Upper lobe of left lung (tissue), 6 donors: ENCODE data around the gene THOC5. TPM values are rescaled to one million over a fixed set of nuclear protein-coding genes. Genes with fewer than 3 reads are reported as not detected.
"Not testable (repeated sequence)": the region's sequence is repeated elsewhere in the genome, so short reads cannot be mapped to it uniquely, and the experiment has no call there.

Experiments used
- ATAC-seq, 2 donors: fragments of 200-7000 bp; cut with Tn5 transposase; one replicate each; pipeline ENCODE4 v1.9.1; 2022; ENCODE audit warnings: mild to moderate bottlenecking in 2 of 2, moderate library complexity in 2 of 2; ENCODE audit not compliant: low FRiP score in 2 of 2
- DNase-seq, 2 donors: peaks; one replicate each; pipeline ENCODE4 v3.0.0-alpha.2; 2019 to 2020
- H3K27ac ChIP-seq, 4 donors: fragments of 200-600 bp; sonication (generic); one replicate each; pipeline ENCODE4 v1.5.1; 2016 to 2019
- H3K27me3 ChIP-seq, 4 donors: fragments of 200-600 bp; sonication (generic); one replicate each; pipeline ENCODE4 v1.5.1; 2017 to 2019
- H3K36me3 ChIP-seq, 4 donors: fragments of 200-600 bp; sonication (generic); one replicate each; pipeline ENCODE4 v1.5.1; 2016 to 2019
- H3K4me1 ChIP-seq, 4 donors: fragments of 200-600 bp; sonication (generic); one replicate each; pipeline ENCODE4 v1.5.1; 2018 to 2019
- H3K4me3 ChIP-seq, 4 donors: fragments of 200-600 bp; sonication (generic); one replicate each; pipeline ENCODE4 v1.5.1; 2017 to 2019; ENCODE audit warnings: mild to moderate bottlenecking in 2 of 4, moderate library complexity in 1 of 4
- H3K9me3 ChIP-seq, 4 donors: fragments of 200-600 bp; sonication (generic); one replicate each; pipeline ENCODE4 v1.5.1; 2018 to 2019
- CTCF ChIP-seq, 6 experiments: fragments of 450-650 bp in 4 of 6; fragments of 200-600 bp in 2 of 6; sonication (generic) in 2 of 6; IDR thresholded peaks; one replicate each; pipeline ENCODE4 v1.5.1; 2016 to 2019; ENCODE audit warnings: antibody characterized with exemption in 6 of 6
- EP300 ChIP-seq, 4 donors: sonication (generic); formaldehyde crosslinking; IDR thresholded peaks; one replicate each; pipeline ENCODE4 v1.5.1; 2017; ENCODE audit warnings: antibody characterized with exemption in 4 of 4, control low read depth in 2 of 4
- POLR2A ChIP-seq, 4 donors: fragments of 450-650 bp; IDR thresholded peaks; one replicate each; pipeline ENCODE4 v1.5.1; 2016 to 2017; ENCODE audit warnings: antibody characterized with exemption in 4 of 4, mild to moderate bottlenecking in 2 of 4
- POLR2AphosphoS5 ChIP-seq, 2 donors: sonication (generic); formaldehyde crosslinking; IDR thresholded peaks; one replicate each; pipeline ENCODE4 v1.5.1; 2017; ENCODE audit warnings: antibody characterized with exemption in 2 of 2
- WGBS, 2 donors: methylation state at CpG; one replicate each; pipeline ENCODE4 v1.1.5; 2017 to 2018; 5-methylcytosine and 5-hydroxymethylcytosine counted together
- total RNA-seq, 6 donors: library from RNA; depleted of rRNA in 4 of 6; stranded (reverse); fragments of >200 nt in 4 of 6; gene quantifications; one replicate each; pipeline versions ENCODE4 v1.1.0 to v1.2.1, GENCODE V29; 2016 to 2021
- donor health status: DM: no; HTN: no; CAD: no; lungs with moderate emphysema.
- donor health status: DM: no; HTN: yes; CAD: no; lungs with severe emphysema.

Gene THOC5
- total RNA-seq, 6 donors from 2014 or later, result 30.1 to 126 (median 57.4) TPM

DNA sequence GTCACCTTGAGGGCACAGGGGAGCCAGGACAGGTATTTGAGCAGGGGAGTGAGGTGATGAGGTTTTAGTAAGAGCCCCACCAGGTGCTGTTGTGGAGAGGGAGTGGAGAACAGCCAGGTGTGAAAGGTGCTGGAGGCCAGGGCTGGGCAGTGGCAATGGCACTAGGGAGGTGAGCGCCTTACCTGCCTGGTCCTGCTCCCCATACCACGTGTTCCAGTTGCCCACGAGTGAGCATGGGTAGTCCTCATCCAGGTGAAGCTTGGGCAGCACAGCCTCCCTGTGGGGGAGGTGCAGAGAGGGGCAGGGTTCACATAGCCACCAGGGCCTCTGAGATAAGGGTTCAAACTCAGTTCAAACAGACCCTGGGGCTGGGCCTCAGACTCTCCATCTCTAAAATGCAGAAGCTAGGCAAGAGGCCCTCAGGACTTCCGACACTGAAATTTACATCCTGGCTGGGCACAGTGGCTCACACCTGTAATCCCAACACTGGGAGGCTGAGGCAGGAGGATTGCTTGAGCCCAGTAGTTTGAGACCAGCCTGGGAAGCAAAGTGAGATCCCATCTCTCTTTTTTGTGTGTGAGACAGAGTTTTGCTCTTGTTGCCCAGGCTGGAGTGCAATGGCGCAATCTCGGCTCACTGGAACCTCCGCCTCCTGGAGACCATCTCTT, 15.6 kb upstream of the THOC5 start:
- DNase-seq (no peak), ATAC-seq (no peak)
- H3K4me3 ChIP-seq, result no peak overlapping the region

DNA sequence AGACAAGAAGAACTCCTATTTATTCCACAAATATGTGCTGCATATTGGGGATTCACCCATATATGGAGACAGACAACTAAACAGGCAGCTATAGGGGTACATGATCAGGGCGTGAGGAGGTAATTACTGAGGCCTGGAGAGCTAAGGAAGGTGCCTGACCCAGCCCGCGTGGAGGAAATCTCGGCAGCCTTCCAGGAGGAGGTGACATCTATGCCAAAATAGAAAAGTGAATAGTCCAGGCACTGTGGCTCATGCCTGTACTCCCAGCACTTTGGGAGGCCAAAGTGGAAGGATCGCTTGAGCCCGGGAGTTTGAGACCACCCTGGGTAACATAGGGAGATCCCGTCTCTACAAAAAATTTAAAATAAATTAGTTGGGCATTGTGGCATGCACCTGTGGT, 13.8 kb upstream of the THOC5 start:
- DNase-seq (no peak), ATAC-seq (no peak)
- TF ChIP-seq EP300 (IDR thresholded peaks at IDR 0.05) (no peak), POLR2AphosphoS5 (IDR thresholded peaks at IDR 0.05) (no peak), CTCF (IDR thresholded peaks at IDR 0.05) (no peak), POLR2A (IDR thresholded peaks at IDR 0.05) (no peak)
- H3K27ac ChIP-seq, result no peak overlapping the region
- H3K4me3 ChIP-seq, result no peak overlapping the region
- H3K27me3 ChIP-seq, result no peaks in the 10 kb centered on the region
- no peaks in the 10 kb centered on the region for H3K4me1 ChIP-seq
- peaks cover 0 to 55% (median 13%) of the 10 kb centered on the region in 4 donors for H3K36me3 ChIP-seq
- no peaks in the 10 kb centered on the region for H3K9me3 ChIP-seq
- 71 to 83% methylated on average over 7 of the region's 7 CpGs for WGBS, 2 donors

More for the DNA sequence above, 15.6 kb upstream of the THOC5 start:
- H3K27ac ChIP-seq, result no peak overlapping the region
- no peaks in the 10 kb centered on the region for H3K4me1 ChIP-seq
- 86 to 91% methylated on average over 7 of the region's 7 CpGs for WGBS, 2 donors
- no peak for TF ChIP-seq POLR2A (IDR thresholded peaks at IDR 0.05)
- no peak for TF ChIP-seq CTCF (IDR thresholded peaks at IDR 0.05)
- TF ChIP-seq POLR2AphosphoS5 (IDR thresholded peaks at IDR 0.05), result no peak
- no peak for TF ChIP-seq EP300 (IDR thresholded peaks at IDR 0.05)
- H3K36me3 ChIP-seq, result peaks cover 0 to 51% (median 13%) of the 10 kb centered on the region in 4 donors
- no peaks in the 10 kb centered on the region for H3K27me3 ChIP-seq
- H3K9me3 ChIP-seq, result no peaks in the 10 kb centered on the region

DNA sequence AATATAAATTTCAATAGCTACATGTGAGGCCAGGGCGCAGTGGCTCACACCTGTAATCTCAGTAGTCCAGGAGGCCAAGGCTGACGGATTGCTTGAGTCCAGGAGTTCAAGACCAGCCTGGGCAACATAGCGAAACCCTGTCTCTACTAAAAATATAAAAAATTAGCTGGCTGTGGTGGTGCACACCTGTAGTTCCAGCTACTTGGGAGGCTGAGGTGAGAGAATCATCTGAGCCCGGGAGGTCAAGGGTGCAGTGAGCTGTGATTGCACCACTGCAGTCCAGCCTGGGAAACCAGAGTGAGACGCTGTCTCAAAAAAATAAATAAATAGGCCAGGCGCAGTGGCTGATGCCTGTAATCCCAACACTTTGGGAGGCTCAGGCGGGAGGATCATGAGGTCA, 13.0 kb upstream of the THOC5 start:
- DNase-seq, H3K4me3 ChIP-seq, H3K4me1 ChIP-seq, H3K27ac ChIP-seq, ATAC-seq, H3K9me3 ChIP-seq, H3K27me3 ChIP-seq: not testable (repeated sequence)
- H3K36me3 ChIP-seq, result peaks cover 0 to 63% (median 18%) of the 10 kb centered on the region in 4 donors
- 94 to 99% methylated on average over 7 of the region's 7 CpGs for WGBS, 2 donors

DNA sequence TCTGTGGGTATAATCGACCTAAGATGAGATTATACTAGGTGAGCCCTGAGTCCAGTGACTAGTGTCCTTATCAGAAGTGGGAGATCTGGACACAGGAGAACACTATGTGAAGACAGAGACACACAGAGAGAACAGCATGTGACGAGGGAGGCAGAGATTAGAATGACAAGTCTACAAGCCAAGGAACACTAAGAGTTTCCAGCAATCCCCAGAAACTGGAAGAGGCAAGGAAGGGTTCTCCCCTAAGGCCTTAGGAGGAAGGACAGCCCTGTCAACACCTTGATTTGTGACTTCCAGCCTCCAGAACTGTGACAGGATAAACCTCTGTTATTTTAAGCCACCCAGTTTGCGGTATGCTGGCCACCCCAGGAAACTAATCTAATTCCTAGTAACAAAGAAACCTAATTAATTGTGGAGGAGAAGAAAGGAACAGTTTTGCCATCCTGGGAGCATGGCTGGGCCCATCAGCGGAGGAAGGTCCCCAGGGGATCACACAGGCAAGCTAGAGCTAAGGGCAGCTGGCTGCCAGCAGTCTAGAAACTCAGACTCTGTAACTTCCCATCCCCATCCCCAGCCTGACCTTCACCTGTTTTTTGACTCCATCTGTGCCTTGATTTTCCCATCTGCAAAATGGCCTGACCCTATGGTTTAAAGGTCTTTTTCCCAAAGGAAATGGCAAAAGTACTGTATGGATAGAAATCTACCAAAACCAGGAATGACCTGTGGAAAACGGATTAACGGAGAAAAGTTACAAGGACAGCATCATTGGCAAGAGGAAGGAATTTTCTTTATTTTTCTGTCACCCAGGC, 10.3 kb upstream of the THOC5 start:
- WGBS, 2 donors, result 92% methylated on average over 6 of the region's 6 CpGs
- Histone ChIP-seq H3K27ac (no peak overlapping the region), H3K4me3 (no peak overlapping the region), H3K27me3 (no peaks in the 10 kb centered on the region), H3K36me3 (peaks cover 4 to 74% (median 24%) of the 10 kb centered on the region in 4 donors), H3K9me3 (no peaks in the 10 kb centered on the region), H3K4me1 (no peaks in the 10 kb centered on the region)
- TF ChIP-seq CTCF (IDR thresholded peaks at IDR 0.05) (no peak), EP300 (IDR thresholded peaks at IDR 0.05) (no peak), POLR2AphosphoS5 (IDR thresholded peaks at IDR 0.05) (no peak), POLR2A (IDR thresholded peaks at IDR 0.05) (no peak)
- ATAC-seq (no peak), DNase-seq (no peak)

DNA sequence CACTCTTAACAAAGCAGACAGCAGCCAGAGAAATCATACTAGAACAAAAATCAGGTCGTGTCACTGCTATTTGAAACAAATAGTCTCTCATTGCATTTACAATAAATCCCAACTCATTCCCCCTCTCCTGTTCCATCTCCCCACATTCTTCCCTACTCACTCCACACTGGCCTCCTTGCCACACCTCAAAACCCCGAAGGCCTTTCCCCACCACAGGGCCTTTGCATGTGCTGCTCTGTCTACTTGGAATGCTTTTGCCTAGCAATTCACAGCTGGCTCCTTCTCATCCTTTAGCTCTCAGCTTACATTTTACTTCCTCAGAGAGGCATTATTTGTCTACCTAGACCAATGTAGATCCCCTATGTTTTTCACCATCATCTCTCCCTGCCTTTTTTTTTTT, 6.3 kb upstream of the THOC5 start:
- no peak for ATAC-seq
- no peak overlapping the region for H3K27ac ChIP-seq
- H3K4me1 ChIP-seq, result no peaks in the 10 kb centered on the region
- H3K9me3 ChIP-seq, result no peaks in the 10 kb centered on the region
- 93 to 95% methylated on average over 2 of the region's 2 CpGs for WGBS, 2 donors
- no peak for DNase-seq
- no peaks in the 10 kb centered on the region for H3K27me3 ChIP-seq
- H3K4me3 ChIP-seq, result no peak overlapping the region
- peaks cover 8 to 70% (median 30%) of the 10 kb centered on the region in 4 donors for H3K36me3 ChIP-seq
- TF ChIP-seq EP300 (IDR thresholded peaks at IDR 0.05) (no peak), POLR2AphosphoS5 (IDR thresholded peaks at IDR 0.05) (no peak), POLR2A (IDR thresholded peaks at IDR 0.05) (no peak), CTCF (IDR thresholded peaks at IDR 0.05) (no peak)
